ENCODE data around the gene P2RX2.

Gene P2RX2

DNA sequence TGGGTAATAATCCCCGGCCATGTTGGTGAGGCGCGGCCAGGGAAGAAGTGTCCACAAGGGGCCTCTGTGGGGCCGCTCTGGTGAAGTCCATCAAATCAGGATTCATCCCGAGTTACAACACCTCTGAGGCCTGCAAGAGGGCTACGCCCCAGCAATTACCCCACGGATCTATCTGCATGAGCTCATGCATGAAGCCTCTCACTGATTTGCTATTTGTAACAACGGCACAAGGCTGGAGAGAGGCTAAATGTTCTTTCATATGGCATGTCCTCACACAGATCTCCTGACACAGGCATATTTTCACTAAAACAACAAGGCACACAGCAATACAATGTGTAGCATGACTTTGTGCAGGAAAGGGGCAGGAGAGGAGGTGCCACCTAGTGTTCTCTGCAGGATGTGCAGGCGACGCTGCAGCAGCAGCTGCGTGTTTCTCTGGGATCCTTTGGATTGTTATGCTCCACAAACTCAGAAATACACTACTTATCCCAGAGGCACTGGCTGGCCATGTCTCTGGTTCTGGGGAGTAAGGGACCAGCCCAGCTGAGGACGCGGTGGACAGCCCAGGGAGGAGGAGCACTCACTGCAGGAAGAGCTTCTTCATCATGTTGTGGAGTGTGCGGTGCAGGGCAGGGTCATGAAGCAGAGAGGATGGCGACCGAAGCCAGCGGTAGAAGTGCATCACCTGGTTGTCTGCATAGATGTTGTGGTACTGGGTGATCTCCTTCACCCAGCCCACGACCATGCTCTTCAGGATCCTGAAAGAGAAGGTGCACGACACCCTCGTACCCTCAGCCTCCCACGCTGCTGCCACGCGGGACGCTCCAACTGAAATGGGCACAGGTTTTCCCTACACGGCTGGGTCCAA is 20.2 kb downstream of the P2RX2 start:
- Histone ChIP-seq H3K27ac (no peak overlapping the region), H3K4me3 (no peak overlapping the region), H3K9ac (ENCODE audit: insufficient read length) (no peak overlapping the region), H3K9me3 (ENCODE audit: low read depth, low read length) (no peaks in the 10 kb centered on the region), H3K36me3 (ENCODE audit: insufficient read depth, low read length) (peaks cover 96% of the 10 kb centered on the region)
- TF ChIP-seq POLR2AphosphoS5 (IDR thresholded peaks at IDR 0.05; ENCODE audit: borderline replicate concordance, low read depth, low read length): no peak
- no peak for TF ChIP-seq EZH2 (IDR thresholded peaks at IDR 0.05)
- TF ChIP-seq FOXP2 (optimal IDR thresholded peaks at IDR 0.05; ENCODE audit: control extremely low read depth, extremely low read length, insufficient read depth): no peak
- DNase-seq (ENCODE audit: low read depth, low spot score): no peak

DNA sequence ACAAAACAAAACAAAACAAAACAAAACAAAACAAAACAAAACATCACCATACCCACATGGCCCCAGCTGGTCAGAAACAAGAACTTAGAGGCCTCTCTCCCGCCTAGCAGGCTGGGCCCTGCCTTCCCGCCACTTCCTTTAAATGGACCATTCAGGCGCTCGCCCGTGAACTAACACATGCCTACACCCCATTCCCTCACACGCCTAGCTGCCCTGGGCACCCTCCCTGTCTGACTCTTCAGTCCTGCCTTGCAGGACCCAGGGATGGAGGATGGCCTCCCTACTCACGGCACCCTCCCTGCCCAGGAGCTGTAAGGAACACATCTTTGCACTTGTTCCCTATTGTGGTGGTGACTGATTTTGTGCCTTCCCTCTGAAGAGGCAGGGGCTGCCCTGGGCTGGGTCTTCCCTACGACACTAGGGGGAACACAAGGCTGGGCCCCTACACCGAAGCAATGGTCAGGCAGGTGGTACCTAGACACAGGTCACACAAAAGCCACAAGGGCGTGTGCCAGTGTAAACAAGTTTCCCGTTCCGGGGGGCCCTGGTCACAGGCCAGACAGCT is 21.5 kb downstream of the P2RX2 start:
- Histone ChIP-seq H3K27ac (no peak overlapping the region), H3K9ac (ENCODE audit: insufficient read length) (no peak overlapping the region), H3K36me3 (ENCODE audit: insufficient read depth, low read length) (peaks cover 85% of the 10 kb centered on the region), H3K4me3 (no peak overlapping the region), H3K9me3 (ENCODE audit: low read depth, low read length) (no peaks in the 10 kb centered on the region)
- TF ChIP-seq POLR2AphosphoS5 (IDR thresholded peaks at IDR 0.05; ENCODE audit: borderline replicate concordance, low read depth, low read length): no peak
- TF ChIP-seq FOXP2 (optimal IDR thresholded peaks at IDR 0.05; ENCODE audit: control extremely low read depth, extremely low read length, insufficient read depth): no peak
- no peak for DNase-seq (ENCODE audit: low read depth, low spot score)

DNA sequence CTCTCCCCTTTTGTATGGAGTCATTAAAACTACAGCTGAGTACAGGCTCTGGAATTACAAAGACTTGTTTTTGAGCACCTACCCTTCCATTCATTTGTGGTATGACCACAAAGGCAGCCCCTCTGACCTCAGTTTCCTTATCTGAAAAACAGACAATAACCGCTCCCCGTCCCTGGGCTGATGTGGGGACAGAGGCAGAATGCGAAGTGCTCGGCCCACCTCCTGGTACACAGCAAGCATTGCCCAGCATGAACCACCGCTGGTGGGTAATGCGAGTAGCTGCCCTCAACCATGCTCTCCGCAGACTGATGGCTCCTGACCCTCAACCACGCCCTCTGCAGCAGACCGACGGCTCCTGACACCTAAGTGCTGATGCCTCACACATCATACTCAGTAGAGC is 22.4 kb downstream of the P2RX2 start:
- Histone ChIP-seq H3K36me3 (ENCODE audit: insufficient read depth, low read length) (peaks cover 85% of the 10 kb centered on the region), H3K9me3 (ENCODE audit: low read depth, low read length) (no peaks in the 10 kb centered on the region), H3K27ac (no peak overlapping the region), H3K4me3 (no peak overlapping the region), H3K9ac (ENCODE audit: insufficient read length) (no peak overlapping the region)
- TF ChIP-seq POLR2AphosphoS5 (IDR thresholded peaks at IDR 0.05; ENCODE audit: borderline replicate concordance, low read depth, low read length): no peak
- no peak for TF ChIP-seq FOXP2 (optimal IDR thresholded peaks at IDR 0.05; ENCODE audit: control extremely low read depth, extremely low read length, insufficient read depth)
- no peak for DNase-seq (ENCODE audit: low read depth, low spot score)

DNA sequence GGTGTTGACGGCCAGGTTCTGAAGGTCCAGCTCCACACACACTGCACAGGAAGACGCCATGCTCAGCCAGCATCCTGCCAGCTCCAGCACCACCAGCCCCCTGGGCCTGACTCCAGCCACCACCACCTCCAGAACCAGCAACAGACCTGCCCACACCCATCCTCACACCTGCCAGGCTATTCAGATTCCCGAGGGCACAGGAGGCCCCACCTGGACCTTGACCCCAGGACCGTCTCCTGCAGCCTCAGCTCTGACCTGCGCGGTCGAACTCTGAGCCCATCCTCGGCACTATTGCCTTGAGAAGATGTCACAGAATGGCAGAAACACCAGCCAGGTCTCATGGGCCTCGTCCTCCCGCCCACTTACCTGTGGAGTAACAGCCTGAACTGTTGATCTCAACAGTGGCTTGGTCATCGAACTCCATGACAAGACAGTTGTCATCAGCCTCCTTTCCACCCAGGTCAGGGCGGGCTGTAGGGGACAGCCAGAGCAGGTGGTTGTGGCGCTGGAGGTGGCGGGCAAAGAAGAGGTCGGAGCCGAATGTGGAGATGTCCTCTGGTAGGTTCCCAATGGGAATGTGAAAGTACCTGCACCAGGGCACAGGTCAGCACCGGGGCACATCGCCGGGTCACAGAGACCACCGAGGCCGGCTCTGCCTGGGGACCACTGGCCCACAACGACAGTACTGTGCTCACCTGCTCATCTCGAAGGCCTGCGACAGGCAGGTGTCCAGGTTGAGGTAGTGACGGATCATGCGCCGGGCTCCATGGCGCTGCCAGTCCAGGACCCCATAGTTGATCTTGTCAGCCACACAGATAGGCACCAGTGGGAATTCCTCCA is 23.5 kb downstream of the P2RX2 start:
- DNase-seq (ENCODE audit: low read depth, low spot score): no peak
- Histone ChIP-seq H3K36me3 (ENCODE audit: insufficient read depth, low read length) (peaks cover 82% of the 10 kb centered on the region), H3K4me3 (no peak overlapping the region), H3K9me3 (ENCODE audit: low read depth, low read length) (no peaks in the 10 kb centered on the region), H3K27ac (no peak overlapping the region), H3K9ac (ENCODE audit: insufficient read length) (no peak overlapping the region)
- TF ChIP-seq FOXP2 (optimal IDR thresholded peaks at IDR 0.05; ENCODE audit: control extremely low read depth, extremely low read length, insufficient read depth) (no peak), POLR2AphosphoS5 (IDR thresholded peaks at IDR 0.05; ENCODE audit: borderline replicate concordance, low read depth, low read length) (no peak), EZH2 (IDR thresholded peaks at IDR 0.05) (no peak)

DNA sequence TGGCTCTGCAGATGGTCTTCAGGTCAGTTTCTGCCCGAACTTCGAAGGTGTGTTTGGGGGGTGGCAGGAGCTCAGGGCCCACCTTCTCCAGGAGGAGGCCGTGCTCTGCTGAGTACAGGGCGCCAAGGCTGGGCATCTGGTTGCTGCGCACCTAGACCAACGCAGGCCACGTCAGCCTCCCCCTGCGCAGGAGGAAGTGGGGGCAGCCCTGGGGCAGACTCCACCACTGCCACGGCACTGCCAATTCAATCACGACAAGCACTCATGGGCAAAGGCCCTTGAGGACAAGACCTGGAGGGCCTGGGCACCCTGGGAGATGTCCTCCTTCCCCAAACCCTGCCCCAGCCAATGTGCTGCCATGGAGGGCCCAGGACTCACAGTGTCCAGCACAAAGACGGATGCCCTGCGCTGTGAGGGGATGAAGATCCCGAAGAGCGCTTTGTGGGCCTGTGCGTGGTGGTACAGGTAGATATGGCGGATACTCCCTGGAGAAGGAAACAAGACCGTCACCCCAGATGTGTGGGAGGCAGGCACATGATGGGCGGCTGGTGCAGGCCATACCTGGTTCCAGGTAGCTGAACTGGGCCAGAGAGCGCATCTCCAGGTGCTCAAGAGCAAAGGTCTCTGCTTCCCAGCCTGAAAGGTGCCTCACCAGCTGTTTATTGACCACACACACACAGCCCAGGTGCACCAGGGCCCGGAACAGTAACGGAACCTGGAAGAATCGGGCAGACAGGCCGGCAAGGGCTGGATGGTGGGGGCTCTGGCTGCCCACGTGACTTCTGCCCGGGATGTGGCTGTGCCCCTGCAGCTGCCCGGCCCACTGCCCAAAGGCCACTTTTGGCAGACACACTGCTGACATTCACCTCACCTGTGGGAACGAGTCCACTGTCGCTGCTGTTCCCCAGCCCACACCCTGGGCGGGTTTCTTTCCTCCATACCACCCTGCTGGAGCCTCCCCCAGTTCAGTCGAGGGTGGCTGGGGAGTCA is 24.6 kb downstream of the P2RX2 start:
- H3K36me3 ChIP-seq (ENCODE audit: insufficient read depth, low read length): peaks cover 82% of the 10 kb centered on the region
- H3K9ac ChIP-seq (ENCODE audit: insufficient read length): no peak overlapping the region
- no peak overlapping the region for H3K27ac ChIP-seq
- no peaks in the 10 kb centered on the region for H3K9me3 ChIP-seq (ENCODE audit: low read depth, low read length)
- no peak for DNase-seq (ENCODE audit: low read depth, low spot score)
- H3K4me3 ChIP-seq: no peak overlapping the region
- TF ChIP-seq POLR2AphosphoS5 (IDR thresholded peaks at IDR 0.05; ENCODE audit: borderline replicate concordance, low read depth, low read length) (no peak), FOXP2 (optimal IDR thresholded peaks at IDR 0.05; ENCODE audit: control extremely low read depth, extremely low read length, insufficient read depth) (no peak), EZH2 (IDR thresholded peaks at IDR 0.05) (no peak)

DNA sequence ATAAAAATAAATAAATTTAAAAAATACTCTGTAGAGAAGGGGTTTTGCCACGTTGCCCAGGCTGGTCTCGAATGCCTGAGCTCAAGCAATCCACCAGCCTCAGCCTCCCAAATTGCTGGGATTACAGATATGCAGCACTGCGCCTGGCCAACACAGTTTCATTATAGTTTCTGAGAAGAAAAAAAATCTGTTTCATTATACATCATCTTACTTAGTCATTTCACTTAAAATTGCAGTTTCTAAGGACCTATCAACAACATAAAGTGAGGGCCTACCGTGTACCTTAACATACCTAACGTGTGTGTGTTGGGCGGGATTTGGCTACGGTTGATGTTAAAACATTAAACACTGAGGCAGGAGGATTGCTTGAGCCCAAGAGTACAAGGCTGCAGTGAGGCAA is 28.3 kb downstream of the P2RX2 start:
- TF ChIP-seq EZH2 (IDR thresholded peaks at IDR 0.05): no peak
- TF ChIP-seq FOXP2 (optimal IDR thresholded peaks at IDR 0.05; ENCODE audit: control extremely low read depth, extremely low read length, insufficient read depth): no peak
- TF ChIP-seq POLR2AphosphoS5 (IDR thresholded peaks at IDR 0.05; ENCODE audit: borderline replicate concordance, low read depth, low read length): no peak
- Histone ChIP-seq H3K9ac (ENCODE audit: insufficient read length) (no peak overlapping the region), H3K4me3 (no peak overlapping the region), H3K27ac (no peak overlapping the region), H3K36me3 (ENCODE audit: insufficient read depth, low read length) (peaks cover 84% of the 10 kb centered on the region), H3K9me3 (ENCODE audit: low read depth, low read length) (no peaks in the 10 kb centered on the region)
- DNase-seq (ENCODE audit: low read depth, low spot score): no peak

DNA sequence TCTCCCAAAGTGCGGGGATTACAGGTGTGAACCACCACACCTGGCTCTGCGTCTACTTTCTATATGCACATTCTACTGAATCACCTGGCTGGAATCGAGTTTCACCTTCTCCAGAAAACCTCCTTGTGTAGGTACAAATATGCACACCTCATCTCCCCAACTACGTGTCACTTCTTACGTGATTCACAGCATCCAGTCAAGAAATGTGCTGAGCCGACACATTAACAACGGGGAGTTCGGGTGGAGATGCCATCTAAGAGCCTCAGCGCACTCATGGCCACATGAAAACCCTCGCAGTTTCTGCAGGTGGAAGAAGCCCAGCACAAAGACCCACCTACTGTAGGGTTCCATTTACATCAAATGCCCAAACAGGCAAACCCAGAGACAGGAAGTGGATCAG is 29.3 kb downstream of the P2RX2 start:
- no peak overlapping the region for H3K27ac ChIP-seq
- H3K9me3 ChIP-seq (ENCODE audit: low read depth, low read length): no peaks in the 10 kb centered on the region
- no peak overlapping the region for H3K9ac ChIP-seq (ENCODE audit: insufficient read length)
- H3K4me3 ChIP-seq: no peak overlapping the region
- TF ChIP-seq POLR2AphosphoS5 (IDR thresholded peaks at IDR 0.05; ENCODE audit: borderline replicate concordance, low read depth, low read length): no peak
- DNase-seq (ENCODE audit: low read depth, low spot score): no peak
- peaks cover 84% of the 10 kb centered on the region for H3K36me3 ChIP-seq (ENCODE audit: insufficient read depth, low read length)

Measured in SK-N-MC (cell line).